ENCODE data around the gene MRC2. TPM values are rescaled to one million over a fixed set of nuclear protein-coding genes. Genes with fewer than 3 reads are reported as not detected.

Gene MRC2
- total RNA-seq, 1 experiment from 2014 or later = 12.3 TPM

GRCh38 chr17:62705778-62706597 is 78.5 kb downstream of the MRC2 start:
- POLR2A ChIA-PET = interaction anchor here (0.6 to 0.9 kb wide), 2 partner anchors 26 to 734 kb away, joined by 3 read pairs; no protein-coding TSS in a partner anchor
- peaks cover 7% of the 10 kb centered on the region for H3K4me1 Mint-ChIP-seq (ENCODE audit: insufficient read depth, unreplicated experiment)
- CTCF ChIA-PET = interaction anchor here (1.4 kb wide), 1 partner anchor 701 kb away, joined by 3 read pairs; no protein-coding TSS in a partner anchor

GRCh38 chr17:62706598-62707424 is 79.3 kb downstream of the MRC2 start:
- Mint-ChIP-seq H3K4me3 (ENCODE audit: unreplicated experiment) (no peak overlapping the region), H3K4me1 (ENCODE audit: insufficient read depth, unreplicated experiment) (peaks cover 7% of the 10 kb centered on the region), H3K27me3 (ENCODE audit: insufficient read depth, unreplicated experiment) (no peaks in the 10 kb centered on the region), H3K36me3 (ENCODE audit: insufficient read depth, unreplicated experiment) (no peaks in the 10 kb centered on the region), H3K27ac (ENCODE audit: low read depth, unreplicated experiment) (no peak overlapping the region), H3K9me3 (ENCODE audit: unreplicated experiment) (peaks cover 7% of the 10 kb centered on the region)
- no peak for DNase-seq (ENCODE audit: unreplicated experiment)
- TF ChIP-seq CTCF (IDR thresholded peaks at IDR 0.05; ENCODE audit: unreplicated experiment) = no peak
- POLR2A ChIA-PET = interaction anchor here (0.6 kb wide), 1 partner anchor 733 kb away, joined by 3 read pairs; no protein-coding TSS in a partner anchor
- intact Hi-C loops (cut with micrococcal nuclease) = no loop called here
- CTCF ChIA-PET = interaction anchor here (0.7 to 1.4 kb wide), 3 partner anchors 14 to 700 kb away, joined by 3 read pairs; no protein-coding TSS in a partner anchor
- no TSS peak for BruUV-seq (replicated peaks)

More at GRCh38 chr17:62705778-62706597, 78.5 kb downstream of the MRC2 start:
- Mint-ChIP-seq H3K4me3 (ENCODE audit: unreplicated experiment) (peak overlapping the region; percentile 74), H3K36me3 (ENCODE audit: insufficient read depth, unreplicated experiment) (no peaks in the 10 kb centered on the region), H3K27me3 (ENCODE audit: insufficient read depth, unreplicated experiment) (no peaks in the 10 kb centered on the region), H3K9me3 (ENCODE audit: unreplicated experiment) (peaks cover 7% of the 10 kb centered on the region), H3K27ac (ENCODE audit: low read depth, unreplicated experiment) (no peak overlapping the region)
- TF ChIP-seq CTCF (IDR thresholded peaks at IDR 0.05; ENCODE audit: unreplicated experiment) = no peak
- no peak for DNase-seq (ENCODE audit: unreplicated experiment)
- intact Hi-C loops (cut with micrococcal nuclease) = loop anchor here (2.0 kb wide), 1 partner anchor 117 kb away; no protein-coding TSS in a partner anchor
- BruUV-seq (replicated peaks) = no TSS peak

- intact Hi-C loops (cut with micrococcal nuclease) = no loop called here
- no peaks in the 10 kb centered on the region for H3K36me3 Mint-ChIP-seq (ENCODE audit: insufficient read depth, unreplicated experiment)
- POLR2A ChIA-PET = no interaction called here
These were observed 79.9 kb downstream of the MRC2 start for GRCh38 chr17:62707425-62707739.

More at GRCh38 chr17:62707425-62707739, 79.9 kb downstream of the MRC2 start:
- peaks cover 7% of the 10 kb centered on the region for H3K9me3 Mint-ChIP-seq (ENCODE audit: unreplicated experiment)
- no peak overlapping the region for H3K4me3 Mint-ChIP-seq (ENCODE audit: unreplicated experiment)
- no peak for TF ChIP-seq CTCF (IDR thresholded peaks at IDR 0.05; ENCODE audit: unreplicated experiment)
- DNase-seq (ENCODE audit: unreplicated experiment) = no peak
- CTCF ChIA-PET = interaction anchor here (1.4 kb wide), 1 partner anchor 261 kb away, joined by 3 read pairs; no protein-coding TSS in a partner anchor
- no peak overlapping the region for H3K27ac Mint-ChIP-seq (ENCODE audit: low read depth, unreplicated experiment)
- BruUV-seq (replicated peaks) = no TSS peak
- H3K27me3 Mint-ChIP-seq (ENCODE audit: insufficient read depth, unreplicated experiment) = no peaks in the 10 kb centered on the region
- H3K4me1 Mint-ChIP-seq (ENCODE audit: insufficient read depth, unreplicated experiment) = peaks cover 7% of the 10 kb centered on the region

Measured in MCF 10A (cell line).